GM15510 (cell line): ENCODE results near the gene CACNA2D2.

Experiments
- POLR2A ChIP-seq: IDR thresholded peaks from 3 replicates; pipeline ENCODE4 v1.6.1; 2011; ENCODE audit warnings: borderline replicate concordance; ENCODE audit not compliant: insufficient read length; ENCODE audit errors: extremely low read depth

Gene CACNA2D2

GRCh38 chr3:50319181-50319893 lies 184.1 kb downstream of the CACNA2D2 start:
- TF ChIP-seq POLR2A = no peak

- no peak for TF ChIP-seq POLR2A
Measured at GRCh38 chr3:50318615-50319014, 184.8 kb downstream of the CACNA2D2 start.

- TF ChIP-seq POLR2A = no peak
Measured at GRCh38 chr3:50318163-50318562, 185.3 kb downstream of the CACNA2D2 start.

GRCh38 chr3:50317300-50317699 lies 186.1 kb downstream of the CACNA2D2 start:
- TF ChIP-seq POLR2A = no peak

GRCh38 chr3:50316657-50317242 lies 186.7 kb downstream of the CACNA2D2 start:
- TF ChIP-seq POLR2A = no peak

GRCh38 chr3:50314816-50315215 lies 188.6 kb downstream of the CACNA2D2 start:
- no peak for TF ChIP-seq POLR2A

GRCh38 chr3:50314342-50314741 lies 189.1 kb downstream of the CACNA2D2 start:
- no peak for TF ChIP-seq POLR2A
